CD4-positive, alpha-beta T cell treated with Interleukin-15 for 4 hours (primary cell): ENCODE results near the gene SRGAP2.
"Not testable (repeated sequence)": the region's sequence is repeated elsewhere in the genome, so short reads cannot be mapped to it uniquely, and the experiment has no call there.

Experiments
- DNase-seq: peaks from one replicate; pipeline ENCODE4 v3.0.0-alpha.2; 2020; ENCODE audit warnings: low spot score

The SRGAP2 gene

DNA sequence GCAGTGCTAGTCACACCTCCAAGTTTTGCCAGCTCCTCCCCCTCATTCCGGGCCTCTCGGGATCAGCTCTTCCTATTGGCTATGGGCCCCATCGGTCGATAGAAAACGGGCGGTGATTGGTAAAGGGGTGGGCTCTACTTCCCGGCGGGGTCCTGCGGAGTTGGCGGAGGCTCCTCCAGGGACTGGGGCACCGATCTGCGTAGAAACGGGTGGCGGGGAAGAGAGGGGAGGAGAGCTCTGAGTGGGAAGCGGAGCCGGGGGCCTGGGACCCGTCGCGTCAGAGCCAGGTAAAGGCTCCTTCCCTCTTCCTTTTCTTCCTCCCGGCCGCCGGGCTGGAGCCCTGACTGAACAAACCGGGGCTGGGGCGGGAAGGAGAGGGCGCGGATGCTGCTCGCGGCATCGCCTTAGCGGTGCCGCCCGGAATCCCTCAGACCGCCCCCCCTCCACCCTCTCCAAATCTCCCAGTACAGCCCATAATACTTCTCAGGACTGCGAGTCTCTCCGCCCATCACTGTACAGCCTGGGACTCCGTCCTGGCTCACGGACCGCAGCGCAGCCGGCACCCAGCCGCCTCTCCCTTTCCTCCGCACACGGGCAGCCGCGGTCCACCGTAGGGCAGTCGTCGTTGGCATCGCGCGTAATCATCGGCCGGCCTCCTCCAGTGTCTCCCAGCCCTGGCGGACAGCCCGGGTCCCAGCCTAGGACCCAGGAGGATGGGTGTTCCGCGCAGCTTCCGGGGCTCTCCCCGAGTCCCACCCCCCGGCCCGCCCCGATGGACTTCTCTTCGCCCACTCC, at the start of gene SRGAP2:
SRGAP2 (plus strand) TSS at position 178 of the 795 bp plus-strand sequence. CDS start 2,430 bp downstream, outside the sequence.
- DNase-seq, result peak; percentile 24

DNA sequence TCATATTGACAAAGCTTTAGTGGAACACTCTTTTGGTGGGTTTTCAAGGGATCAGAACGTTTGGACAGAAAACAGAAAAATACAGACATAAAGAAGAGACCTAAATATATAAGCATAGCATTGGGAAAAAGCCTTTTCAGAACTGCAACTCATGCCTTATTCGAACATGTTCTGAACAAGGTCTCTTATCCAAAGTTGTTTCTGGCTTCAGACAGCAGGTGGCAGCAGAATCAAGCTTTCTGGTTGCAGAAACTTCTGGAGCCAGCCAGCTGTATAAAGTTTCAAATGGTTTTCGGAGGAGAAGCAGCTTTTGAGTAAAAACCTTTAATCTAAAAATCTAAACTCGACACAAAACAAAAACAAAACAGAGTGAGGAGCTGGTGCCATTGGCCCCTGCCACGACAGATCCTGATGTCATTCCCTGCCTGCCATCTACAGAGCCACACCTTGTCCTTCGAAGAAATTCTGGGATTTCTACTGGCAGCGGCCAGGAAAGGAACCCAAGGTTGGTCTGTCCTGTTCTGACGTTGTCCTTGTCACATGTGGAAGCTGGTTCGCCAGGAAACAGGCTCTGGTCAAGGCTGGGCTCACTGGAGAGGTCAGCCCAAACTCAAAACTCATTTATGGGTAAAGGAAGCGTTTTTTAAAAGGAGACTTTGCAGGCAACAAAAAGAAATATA, 35.9 kb upstream of the SRGAP2 start:
- peak; percentile 12 for DNase-seq

DNA sequence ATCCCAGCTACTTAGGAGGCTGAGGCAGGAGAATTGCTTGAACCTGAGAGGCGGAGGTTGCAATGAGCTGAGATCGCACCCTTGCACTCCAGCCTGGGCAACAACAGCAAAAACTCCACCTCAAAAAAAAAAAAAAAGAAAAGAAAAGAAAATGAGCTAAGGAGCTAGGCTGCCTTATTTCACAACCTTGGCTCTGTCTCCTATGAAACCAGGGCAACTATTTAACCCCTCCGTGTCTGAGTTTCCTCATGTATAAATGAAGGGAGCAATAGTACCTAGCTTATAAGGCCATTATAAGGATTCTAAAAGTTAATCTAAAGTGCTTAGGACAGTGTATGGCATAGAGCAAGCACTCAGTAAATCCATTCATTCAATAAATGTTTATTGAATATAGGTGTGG, 33.5 kb upstream of the SRGAP2 start:
- DNase-seq, result not testable (repeated sequence)

DNA sequence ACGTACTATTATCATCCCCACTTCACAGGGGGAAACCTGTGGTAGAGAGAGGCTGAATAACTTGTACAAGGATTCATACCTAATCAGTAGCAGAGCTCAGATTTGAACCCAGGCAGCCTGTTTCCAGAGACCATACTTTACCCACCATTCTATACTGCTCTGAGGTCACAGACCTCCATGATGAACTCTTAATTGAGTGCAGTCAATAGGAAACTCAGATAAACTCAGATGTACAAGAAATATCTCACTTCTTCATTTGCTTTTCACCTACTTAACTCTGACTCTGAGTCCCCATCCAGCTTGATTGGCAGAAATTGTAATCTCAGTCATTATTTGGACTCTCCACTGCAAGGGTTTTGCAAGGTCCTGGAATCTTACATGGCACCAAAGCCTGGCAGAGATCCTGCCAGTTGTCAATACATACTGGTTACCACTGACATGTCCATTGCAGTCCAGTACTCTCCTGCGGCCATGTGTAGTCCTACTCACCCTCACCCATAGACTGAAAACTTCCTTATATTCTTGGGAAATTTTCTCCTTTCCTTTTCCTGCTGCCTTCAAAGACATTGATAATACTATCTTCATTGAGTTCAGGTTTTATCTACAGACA, 30.1 kb upstream of the SRGAP2 start:
- DNase-seq, result not testable (repeated sequence)

DNA sequence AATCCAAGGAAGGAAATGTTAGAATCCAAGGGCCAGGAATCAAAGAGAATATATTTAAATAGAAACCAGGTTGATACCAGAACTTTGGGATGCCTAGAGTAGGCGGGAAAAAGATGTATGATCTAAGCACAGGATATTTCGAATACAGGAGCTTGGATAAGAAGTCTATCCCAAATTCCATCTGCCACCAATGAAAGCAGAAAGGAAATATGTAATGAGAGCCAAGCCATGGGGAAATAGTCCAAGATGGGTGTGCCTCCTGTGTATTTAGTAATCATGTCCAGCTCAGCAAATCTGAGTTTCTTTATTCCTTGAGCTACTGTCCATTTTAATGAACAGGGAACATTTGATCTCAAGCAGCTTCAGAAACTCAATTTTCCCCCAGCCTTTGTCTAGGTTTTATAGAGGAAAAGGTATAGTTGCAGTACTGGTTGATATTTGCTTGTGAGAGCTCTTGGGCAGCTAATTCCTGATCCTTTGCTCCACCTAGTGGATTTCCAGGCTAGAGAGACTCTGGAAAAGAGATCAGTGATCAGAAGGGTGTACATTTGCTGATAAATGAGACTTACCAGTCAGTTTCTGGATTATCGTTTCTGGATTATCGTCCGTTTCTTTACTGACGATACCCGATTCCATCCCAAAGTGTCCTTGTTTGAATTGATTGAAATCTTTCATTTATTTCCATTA, 29.0 kb upstream of the SRGAP2 start:
- not testable (repeated sequence) for DNase-seq

DNA sequence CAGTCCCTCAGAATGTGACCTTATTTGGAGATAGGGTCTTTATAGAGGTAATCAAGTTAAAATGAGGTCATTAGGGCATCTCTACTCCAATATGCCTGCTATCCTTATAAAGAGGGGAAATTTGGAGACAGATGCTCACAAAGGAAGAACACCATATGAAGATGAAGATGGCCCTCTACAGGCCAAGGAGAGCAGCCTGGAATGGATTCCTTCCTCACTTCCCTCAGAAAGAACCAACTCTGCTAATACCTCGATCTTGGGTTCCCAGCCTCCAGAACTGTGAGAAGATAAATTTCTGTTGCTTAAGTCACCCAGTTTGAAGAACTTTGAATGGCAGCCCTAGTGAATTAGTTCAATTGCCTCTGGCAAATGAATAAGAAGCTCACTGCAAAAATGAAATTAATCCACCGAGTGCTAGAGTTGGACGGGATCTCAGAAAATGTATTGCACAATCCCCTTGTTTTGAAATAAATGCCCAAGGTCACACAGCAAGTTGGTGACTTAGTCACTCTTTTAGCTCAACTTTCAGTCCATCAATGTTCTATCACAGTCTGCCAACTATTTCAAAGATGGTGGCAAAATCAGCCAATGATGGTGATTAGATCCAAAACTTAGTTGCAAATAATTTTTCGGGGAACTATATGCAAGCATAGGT, 27.8 kb upstream of the SRGAP2 start:
- not testable (repeated sequence) for DNase-seq

DNA sequence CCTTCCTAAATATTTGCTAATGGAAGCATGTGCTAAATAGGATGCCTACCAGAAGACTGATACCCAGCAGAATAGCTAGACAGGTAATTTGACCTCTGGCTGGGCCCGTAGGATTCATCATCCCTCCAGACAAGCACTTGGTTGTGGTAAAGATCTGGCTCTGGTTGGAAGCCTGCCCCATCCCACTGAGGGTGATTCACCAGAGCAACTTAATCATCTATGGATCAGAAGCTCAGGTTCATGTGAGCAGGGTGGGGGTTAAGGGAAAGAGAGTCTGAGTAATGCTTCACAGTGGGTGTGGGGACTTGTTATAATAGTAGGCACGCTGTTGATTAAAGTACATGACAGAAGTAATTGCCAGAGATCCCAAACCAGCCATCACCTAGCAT, 27.2 kb upstream of the SRGAP2 start:
- not testable (repeated sequence) for DNase-seq

DNA sequence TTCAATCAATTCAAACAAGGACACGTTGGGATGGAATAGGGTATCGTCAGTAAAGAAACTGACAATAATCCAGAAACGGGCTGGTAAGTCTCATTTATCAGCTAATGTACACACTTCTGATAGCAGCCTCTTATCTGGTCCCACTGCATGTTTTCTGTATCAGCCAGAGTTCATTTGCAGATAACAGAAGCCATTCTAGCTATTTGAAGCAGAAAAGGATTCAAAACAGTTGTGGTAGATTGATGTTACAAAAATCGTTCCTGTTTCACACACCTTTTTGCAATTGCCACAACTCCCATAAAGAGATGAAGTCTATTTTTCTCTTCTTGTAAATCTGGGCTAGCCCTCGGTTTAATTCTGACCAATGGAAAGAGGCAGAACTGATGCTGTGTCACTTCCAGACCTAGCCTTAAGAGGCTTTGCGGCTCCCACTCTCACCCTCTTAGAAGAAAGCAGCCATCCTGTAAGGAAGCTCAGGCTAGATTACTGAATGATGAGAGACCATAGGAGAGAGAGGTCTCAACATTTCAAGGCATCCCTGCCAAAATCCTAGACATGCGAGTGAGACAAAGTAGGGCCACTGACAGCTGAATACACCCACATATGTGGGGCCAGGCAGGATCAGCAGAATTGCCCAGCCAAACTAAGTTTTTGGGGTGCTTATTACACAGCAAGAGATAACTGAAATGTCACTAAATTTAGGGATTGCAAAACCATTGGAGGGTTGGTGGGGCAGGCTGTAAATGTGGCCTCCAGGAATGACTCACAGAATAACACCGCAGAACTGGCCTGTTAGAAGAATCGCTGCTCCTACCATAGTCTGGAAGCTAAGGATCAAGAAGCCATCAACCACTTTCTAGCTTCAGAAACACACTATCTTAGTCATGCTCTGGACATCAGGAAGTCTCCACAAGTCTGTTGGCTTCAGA, 25.0 kb upstream of the SRGAP2 start:
- not testable (repeated sequence) for DNase-seq

DNA sequence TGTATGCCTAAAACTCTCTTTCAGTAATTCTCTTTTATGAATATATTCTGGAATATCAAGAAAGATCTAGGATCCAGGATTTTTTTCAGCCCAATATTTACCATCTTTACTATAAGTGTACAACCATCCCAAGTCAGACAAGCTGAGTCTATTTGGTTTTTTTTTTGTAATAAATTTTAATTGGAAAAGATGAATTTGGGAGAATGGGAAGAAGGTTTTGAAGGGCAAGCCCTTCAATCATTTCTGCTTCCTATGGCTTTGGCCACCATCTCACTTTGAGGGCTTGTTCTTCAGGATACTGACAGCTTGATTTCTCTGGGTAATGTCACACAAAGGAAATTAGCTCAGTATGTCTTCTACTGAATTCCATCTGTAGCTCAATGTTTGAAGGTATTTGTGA, 23.7 kb upstream of the SRGAP2 start:
- not testable (repeated sequence) for DNase-seq

DNA sequence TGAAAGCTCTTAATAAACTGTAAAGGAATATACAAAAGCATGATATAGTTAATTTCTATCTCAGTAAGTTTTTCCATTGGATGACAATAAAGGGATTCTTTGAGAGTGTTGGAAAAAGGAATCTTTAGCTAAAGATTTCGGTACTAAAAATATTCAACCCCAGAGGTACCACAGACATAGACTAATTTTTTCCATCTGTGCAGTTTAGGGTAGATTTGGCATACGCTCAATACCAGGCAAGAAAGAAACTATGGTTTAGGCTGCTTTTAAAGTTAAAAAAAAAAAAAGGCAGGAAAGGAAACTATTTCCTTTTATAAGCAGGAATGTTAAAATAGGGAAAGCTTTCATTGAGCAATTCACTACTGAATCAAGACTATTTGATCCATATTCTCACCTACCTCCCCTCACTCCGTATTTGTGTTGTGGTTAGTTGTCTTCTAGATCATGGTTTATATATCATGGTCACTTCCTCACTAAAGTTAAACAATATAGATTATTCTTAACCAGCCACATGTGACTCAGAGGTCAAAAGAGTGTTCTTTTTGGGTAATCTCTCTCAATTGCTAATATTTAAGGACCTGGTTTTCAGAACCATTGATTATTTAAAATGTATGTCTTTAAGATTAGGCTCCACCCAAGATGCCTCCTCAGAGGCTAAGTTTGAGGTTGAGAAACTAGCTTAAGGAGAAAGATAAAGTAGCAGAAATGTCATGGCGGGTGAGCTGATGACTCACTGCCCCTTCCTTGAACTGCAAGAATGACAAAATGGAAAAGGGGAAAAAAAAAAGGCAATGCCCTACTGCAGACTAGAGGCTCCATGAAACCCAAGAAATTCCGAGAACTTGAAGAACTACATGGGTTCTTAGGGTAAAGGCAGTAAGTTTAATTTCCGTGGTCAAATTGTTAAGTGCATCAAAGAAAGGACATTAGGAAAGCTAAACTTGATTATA, 20.7 kb upstream of the SRGAP2 start:
- not testable (repeated sequence) for DNase-seq

DNA sequence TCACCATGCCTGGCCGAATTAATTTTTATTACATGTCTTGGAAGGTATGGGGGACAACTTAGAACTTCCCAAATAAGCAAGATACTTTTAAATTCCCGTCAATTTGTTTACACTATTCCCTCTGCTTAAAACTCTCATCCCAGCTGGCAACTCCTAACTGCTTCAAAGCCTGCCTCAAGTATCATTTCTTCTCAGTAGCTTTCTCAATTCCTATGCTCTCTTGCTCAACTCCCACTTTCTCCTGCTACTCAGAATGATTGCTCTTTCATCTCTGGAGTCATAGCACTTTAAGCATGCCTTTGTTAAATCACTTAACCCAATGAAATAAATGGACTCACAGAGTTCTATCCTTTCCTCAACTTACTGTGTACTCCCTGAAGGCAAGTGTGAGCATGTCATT, 19.6 kb upstream of the SRGAP2 start:
- not testable (repeated sequence) for DNase-seq

DNA sequence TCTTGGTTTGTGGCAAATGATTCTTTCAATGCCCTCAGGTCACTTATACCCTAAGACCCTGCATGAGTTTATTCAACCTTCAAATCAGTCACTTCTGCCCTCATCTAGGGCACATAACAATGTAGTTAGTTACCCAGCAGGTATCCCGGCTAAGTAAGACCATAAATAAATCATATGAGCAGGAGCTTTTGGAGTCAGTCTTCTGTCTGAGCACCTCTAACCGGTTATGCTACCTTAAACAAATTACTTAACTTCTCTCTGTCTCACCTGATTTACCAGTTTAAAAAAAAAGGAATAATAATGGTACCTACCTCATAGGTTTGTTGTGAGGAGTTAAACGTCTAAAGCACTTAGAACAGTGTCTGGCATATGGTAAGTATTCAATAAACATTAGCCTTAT, 17.6 kb upstream of the SRGAP2 start:
- DNase-seq, result not testable (repeated sequence)

DNA sequence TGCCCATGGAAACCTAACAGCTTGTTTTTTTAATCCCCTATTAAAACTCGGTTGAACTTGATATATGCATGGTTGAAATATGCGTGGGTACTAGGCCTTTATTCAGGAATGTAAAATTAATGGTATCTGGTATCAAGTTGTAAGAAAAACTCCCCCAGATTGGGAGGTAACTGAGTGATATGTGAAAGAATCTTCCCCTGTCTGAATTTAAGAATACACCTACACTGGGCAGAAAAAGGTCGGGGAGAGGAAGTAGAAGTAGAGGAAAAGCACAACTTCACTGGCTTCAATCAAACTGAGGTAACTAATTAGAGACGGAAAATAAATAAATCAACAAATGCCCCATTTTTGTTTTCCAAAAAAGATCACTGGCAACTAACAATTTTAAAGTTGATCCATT, 16.5 kb upstream of the SRGAP2 start:
- DNase-seq, result not testable (repeated sequence)

DNA sequence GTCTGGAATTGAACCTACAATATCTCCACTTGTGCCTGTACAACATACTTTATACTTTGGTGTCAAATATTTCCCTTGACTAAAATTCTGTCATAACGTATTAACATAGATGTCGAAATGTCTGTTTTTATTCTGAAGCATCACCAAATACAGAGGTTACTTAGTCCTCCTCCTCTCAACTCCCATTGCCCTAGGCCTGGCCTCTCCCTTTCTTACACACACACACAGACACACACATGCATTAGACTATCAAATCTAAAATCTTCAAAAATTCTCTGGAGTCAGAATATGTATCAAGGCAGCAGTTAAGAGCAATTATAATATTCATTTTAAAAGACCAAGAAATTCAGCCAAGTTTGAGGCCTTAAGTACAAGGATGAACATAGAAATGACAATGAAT, 8.2 kb upstream of the SRGAP2 start:
- DNase-seq, result not testable (repeated sequence)

DNA sequence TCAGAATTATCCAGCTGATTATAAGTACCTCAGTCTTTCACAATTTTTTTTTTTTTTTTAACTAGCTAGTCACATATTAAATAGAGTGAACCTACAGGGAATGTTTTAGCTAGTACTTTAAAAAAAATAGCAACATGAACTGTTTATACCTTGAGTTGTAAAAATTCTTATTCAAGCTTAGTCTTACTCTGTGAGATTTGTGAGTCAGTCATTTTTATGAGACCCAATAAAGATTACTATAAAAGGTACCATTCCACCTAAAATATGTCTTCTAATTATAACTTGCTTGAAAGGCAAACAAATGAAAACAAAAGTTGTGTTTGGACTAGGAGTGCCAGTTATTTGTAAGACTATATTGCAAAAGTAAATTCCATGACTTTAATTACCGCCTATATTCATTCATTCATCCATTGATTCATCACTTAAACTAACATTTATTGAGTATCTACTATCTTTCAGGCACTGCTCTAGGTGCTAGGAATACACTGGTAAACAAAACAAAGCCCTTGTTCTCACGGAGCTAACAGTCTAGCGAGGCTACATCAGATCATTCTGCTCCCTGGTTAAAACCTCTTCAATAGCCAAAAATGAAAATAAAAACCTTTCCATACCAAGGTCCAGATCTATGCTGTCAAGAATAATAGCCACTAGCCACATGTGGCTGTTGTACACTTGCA, 6.5 kb upstream of the SRGAP2 start:
- DNase-seq, result not testable (repeated sequence)

DNA sequence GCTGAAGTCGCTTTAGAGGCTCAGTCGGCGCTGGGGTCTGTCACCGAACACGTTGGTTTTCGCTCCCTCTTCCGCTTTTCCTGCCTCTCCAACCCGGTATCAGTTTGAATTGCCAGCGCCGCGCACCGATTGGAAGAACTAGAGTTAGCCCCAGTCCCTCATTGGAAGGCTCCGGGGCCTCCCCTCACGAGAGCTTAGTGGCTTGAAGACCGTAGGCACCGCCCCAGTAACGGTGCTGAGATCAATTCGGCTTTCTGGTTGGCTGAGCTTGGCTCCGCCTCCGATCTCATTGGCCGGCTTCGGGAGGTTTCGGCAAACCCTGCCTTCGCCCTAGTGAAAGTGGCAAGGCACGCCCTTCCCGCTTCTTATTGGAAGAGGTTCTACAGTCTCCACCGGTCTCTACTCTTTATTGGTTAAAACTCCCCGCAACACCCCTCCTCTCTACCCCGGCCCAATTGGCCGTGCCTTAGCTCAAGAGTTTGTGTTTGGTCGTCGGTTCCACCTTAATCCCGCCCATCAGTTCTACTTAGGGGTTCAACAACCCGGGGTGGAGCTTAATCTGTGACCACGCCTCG, 465 bp upstream of the SRGAP2 start, which contains the start of gene FAM72A:
FAM72A (minus strand) TSS at position 51 of the 575 bp plus-strand sequence. CDS start 814 bp downstream, outside the sequence.
- DNase-seq, result peak; percentile 99

DNA sequence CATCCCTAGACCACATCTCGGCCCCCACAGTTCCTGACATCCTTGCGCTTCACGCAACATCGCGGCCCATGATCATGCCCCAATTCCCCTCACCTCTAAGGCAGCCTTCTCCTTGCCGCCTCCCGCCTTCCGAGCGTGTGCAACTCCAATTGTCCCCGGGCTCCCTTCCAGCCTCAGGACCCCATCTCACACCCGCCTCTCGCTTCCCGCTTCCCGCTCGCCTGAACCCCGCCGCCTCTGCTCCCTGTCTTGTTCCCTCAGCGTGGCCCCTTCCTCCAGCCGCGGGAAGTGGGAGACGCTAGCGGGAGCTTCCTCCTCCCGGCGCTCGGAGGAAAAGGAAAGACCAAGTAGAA, 794 bp downstream of the SRGAP2 start:
- not testable (repeated sequence) for DNase-seq

DNA sequence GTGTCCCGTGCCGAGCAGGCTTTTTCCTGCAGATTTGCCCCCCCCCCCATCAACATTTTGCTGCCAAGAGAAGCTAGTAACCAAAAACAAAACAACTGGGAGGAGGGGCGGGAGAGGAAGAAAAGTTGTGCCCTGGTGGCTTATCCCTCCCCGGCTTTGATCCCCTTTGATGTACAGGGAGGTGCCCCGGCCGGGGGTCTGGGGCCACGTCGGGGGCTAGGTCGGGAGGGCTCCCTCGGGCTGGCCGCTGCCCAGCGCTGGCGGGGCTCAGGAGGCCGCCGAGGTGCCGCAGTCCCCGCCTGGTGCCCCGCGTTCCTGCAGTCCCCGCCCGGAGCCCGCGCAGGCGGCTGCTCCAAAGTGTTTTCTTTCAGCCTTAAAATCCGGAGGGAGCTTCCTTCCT, 1.5 kb downstream of the SRGAP2 start:
- DNase-seq, result not testable (repeated sequence)
